ENCODE measurements around the gene TAF7L.
"Not testable (repeated sequence)": the region's sequence is repeated elsewhere in the genome, so short reads cannot be mapped to it uniquely, and the experiment has no call there.

Gene TAF7L, protein sequence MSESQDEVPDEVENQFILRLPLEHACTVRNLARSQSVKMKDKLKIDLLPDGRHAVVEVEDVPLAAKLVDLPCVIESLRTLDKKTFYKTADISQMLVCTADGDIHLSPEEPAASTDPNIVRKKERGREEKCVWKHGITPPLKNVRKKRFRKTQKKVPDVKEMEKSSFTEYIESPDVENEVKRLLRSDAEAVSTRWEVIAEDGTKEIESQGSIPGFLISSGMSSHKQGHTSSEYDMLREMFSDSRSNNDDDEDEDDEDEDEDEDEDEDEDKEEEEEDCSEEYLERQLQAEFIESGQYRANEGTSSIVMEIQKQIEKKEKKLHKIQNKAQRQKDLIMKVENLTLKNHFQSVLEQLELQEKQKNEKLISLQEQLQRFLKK

DNA sequence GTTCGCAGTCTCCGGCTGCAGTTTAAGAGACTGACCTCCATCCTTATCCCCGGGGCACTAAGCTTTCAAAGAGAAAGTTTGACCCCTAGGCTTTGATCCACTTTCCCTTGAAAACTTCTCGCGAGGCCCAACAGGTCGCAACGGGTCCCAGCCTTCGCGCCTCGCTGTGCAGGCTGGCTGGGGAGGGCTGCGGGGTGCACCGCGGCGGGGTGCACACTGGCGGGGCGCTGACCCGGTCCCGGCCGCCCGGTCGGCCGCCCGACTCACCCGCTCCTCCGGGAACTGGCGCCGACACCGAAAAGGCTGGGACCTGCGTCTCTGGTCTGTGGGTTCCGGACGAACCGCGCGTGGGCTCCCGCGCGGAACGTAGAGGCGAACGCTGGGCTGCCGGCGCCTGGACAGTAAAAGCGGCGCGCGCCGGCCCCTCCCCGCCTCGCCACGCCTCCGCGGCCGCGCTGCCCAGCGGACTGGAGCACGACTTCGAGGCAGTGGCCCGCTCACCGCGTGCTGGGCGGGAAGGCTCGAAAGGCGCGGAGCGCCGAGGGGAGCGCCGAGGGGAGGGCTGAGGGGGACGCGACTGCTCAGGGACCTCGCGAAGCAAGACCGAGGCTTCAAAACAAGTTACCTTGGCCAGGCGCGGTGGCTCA is at the start of gene TAF7L:
Gene TAF7L, minus strand, starts transcription at position 378 of the 647 bp plus-strand sequence. CDS start 3,791 bp downstream, outside the sequence.
- no peak for FAIRE-seq

DNA sequence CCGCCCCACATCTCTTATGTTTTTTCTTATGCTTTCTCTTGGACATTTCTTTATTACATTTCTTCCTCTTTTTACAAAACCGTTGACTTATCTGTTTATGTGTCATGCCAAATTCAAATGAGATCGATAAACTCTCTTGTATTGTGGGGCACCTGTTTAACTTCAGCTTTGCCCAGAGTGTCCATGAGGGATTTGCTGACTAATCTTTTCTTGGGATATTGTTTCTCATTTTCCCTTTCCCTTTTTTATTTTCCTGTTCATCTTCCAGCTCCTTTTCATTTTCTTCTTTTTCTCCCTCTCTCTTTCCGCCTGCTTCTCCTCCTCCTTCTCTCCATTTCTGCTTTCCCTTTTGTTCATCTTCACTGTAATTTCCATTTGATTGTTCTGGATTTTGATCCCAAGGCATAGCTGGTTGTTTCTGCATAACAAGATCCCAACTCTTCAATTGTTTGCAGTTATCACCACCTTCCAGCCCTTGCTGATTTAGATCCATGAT is 46.7 kb upstream of the TAF7L start:
- no peak for FAIRE-seq

DNA sequence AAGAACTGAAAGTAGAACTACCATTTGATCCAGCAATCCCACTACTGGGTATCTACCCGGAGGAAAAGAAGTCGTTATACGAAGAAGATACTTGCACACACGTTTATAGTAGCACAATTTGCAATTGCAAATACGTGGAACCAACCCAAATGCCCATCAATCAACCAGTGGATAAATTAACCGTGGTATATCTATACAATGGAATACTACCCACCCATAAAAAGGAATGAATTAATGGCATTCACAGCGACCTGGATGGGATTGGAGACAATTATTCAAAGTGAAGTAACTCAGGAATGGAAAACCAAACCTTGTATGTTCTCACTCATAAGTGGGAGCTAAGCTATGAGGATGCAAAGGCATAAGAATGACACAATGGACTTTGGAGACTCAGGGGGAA is 43.2 kb upstream of the TAF7L start:
- FAIRE-seq: not testable (repeated sequence)

DNA sequence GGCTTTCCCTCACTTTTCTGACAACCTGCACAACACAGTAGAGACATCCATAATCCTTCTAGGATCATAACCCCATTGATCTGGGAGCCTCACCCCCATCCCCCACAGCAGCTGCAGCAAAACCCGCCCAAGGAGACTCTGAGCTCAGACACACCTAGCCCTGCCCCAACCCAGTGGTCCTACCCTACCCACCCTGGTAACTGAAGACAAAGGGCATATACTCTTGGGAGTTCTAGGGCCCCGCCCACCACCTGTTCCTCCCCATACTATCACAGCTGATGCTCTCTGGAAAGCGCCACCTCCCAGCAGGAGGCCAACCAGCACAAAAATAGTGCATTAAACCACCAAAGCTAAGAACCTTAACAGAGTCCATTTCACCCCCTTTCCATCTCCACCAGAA is 35.5 kb upstream of the TAF7L start:
- not testable (repeated sequence) for FAIRE-seq

DNA sequence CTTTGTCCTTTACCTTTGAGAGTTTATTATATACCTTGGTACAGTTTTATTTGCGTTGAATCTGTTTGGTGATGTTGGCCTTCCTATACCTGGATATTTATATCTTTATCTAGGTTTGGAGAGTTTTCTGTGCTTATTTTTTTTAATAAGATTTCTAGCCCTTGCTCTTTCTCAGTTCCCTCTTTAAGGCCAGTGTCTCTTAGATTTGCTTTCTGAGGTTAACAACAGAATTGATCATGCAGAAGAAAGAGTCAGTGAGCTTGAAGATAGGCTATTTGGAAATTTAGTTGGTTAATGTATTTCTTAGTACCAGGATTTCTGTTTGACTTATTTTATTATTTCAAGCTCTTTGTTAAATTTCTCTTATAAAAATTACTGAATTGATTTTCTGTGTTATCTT is 12.7 kb upstream of the TAF7L start:
- FAIRE-seq: no peak

DNA sequence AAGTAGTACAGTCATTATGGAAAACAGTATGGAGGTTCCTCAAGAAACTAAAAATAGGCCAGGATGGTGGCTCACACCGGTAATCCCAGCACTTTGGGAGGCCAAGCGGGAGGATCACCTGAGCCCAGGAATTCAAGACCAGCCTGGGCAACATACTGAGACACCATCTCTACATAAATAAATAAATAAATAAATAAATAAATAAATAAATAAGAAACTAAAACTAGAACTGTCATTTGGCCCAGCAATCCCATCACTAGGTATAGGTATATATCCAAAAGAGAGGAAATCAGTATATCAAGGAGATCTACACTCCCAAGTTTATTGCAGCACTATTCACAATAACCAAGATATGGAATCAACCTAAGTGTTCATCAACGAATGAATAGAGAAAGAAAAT is 4.5 kb upstream of the TAF7L start:
- FAIRE-seq: not testable (repeated sequence)

DNA sequence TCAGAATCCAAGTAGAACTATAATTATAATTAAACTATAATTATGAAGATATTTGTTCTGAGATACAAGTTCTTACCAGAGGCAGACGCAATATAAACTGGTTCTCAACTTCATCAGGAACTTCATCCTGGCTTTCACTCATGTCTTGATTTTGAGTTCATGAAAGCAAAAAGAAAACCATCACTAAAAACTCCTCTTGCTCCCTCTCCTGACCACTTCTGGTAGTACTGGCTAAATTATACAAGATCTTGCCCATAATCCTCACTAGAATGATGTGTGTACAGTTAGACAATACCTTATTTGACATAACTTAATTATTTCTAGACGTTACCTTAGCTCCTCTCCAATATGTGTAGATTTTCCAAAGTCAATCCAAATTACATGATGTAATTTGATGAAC is 3.7 kb downstream of the TAF7L start:
- FAIRE-seq: peak; percentile 96

DNA sequence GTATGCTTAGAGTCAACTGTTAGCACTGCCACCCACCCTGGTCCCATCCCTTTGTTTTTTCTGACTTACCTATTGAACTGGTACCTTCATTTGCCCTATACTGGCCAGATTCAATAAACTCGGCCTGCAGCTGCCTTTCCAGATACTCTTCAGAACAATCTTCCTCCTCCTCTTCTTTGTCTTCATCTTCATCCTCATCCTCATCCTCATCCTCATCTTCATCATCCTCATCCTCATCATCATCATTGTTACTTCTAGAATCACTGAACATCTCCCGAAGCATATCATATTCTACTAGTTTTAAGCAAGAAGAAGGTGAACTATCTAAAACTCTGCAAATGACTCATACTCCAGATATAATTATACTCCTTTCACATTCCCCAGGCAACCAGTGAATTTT is 14.9 kb downstream of the TAF7L start:
- no peak for FAIRE-seq

DNA sequence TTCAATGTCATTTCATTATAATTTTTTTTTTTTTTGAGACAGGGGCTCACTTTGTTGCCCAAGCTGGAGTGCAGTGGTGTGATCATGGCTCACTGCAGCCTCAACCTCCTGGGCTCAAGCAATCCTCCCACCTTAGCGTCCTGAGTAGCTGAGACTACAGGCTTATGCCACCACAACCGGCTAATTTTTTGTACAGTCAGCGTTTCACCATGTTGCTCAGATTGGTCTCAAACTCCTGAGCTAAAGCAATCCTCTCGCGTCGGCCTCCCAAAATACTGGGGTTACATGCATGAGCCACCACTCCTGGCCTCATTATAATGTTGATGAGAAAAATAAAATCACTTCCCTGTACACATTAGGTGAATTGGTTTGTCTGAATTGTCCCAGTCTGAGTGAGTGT is 16.9 kb downstream of the TAF7L start:
- FAIRE-seq: no peak

DNA sequence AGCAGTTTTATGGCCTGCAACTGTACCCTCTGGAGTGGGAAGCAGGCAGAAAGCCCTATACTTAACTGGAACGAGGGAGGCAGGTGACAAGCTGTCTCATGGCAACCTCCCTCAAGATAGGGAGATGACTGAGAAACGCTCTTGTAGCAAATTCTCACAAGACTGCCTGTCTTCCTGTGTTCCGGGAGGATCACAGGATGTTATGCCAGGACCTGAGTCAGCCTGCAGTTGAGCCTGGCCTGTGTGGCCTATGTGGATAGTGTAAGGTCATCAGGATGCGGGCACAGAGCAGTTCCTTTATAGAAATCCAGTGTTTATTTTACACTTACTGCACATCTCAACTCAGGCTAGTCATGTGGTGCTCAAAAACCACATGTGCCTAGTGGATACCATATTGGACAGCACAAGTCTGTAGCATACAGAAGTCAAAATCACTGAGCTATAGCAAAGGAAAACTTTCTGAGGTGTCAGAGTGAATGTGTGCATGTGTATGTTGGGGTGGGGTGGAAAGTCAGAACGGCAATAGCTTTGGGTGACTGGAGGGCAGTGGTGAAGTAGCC is 25.2 kb downstream of the TAF7L start:
- no peak for FAIRE-seq

DNA sequence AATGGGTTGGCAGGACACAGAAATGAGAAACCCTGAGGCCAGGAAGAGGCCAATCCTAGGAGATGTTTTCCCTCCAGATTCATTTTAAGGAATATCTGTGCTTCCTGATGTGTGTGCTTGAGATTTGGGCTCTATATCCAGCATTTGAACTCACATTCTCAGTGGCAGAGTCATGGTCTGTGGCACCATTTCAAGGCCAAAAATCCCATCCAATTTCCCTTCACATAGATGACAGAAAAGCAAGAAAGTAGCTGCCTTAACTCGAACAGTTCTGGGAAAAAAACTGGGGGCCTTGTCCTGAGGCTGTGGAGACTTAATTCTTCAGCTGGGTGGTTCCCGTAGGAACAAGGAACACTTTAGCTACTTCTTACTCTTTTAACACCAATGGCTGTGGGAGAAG is 27.4 kb downstream of the TAF7L start:
- FAIRE-seq: no peak

DNA sequence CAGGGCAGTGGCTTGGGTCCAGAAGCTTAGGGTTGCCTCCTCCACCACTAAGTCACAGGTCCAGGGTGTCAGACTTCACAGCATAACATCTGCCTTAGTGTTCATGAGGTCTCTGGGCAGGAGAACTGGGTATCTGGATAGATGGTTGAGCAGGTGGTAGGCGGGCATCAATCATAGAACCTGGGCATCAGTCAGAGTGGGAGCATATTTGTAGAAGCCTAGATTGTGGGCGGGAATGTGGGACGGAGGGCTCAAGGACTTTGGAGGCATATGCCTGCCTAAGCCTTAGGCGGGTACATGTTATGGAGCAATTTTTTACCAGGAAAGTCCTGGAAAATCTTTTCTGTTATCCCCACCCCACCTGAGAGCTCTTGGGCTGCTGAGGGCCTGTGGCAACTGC is 28.5 kb downstream of the TAF7L start:
- FAIRE-seq: no peak

DNA sequence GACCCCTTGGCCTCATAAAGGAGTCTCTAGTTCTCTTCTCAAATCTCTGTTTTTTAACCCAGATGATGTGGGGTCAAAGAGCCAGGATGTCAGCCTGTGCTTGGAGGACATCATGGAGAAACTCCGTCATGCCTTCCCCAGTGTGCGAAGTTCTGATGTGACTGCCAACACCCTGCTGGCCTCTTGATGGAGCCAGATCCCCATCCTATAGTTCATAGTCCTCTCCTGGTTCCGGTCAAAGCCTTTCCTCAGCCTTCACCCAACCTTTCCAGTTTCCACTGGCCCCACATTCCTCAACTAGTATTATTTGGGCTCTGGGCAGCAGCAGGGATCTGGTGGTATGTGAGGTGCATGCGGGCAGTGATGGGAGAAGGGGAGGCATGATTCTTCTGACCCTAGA is 30.7 kb downstream of the TAF7L start:
- no peak for FAIRE-seq

DNA sequence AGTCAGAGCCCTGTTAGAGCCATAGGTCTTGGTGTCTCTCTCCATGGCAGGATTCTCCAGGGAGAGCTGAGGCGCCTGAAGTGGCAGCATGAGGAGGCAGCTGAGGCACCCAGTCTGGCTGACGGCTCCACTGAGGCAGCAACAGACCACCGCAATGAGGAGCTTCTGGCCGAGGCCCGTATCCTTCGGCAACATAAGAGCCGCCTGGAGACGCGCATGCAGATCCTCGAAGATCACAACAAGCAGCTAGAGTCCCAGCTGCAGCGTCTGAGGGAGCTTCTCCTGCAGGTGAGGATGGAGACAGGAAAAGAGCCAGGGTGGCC is 32.9 kb downstream of the TAF7L start:
- no peak for FAIRE-seq

DNA sequence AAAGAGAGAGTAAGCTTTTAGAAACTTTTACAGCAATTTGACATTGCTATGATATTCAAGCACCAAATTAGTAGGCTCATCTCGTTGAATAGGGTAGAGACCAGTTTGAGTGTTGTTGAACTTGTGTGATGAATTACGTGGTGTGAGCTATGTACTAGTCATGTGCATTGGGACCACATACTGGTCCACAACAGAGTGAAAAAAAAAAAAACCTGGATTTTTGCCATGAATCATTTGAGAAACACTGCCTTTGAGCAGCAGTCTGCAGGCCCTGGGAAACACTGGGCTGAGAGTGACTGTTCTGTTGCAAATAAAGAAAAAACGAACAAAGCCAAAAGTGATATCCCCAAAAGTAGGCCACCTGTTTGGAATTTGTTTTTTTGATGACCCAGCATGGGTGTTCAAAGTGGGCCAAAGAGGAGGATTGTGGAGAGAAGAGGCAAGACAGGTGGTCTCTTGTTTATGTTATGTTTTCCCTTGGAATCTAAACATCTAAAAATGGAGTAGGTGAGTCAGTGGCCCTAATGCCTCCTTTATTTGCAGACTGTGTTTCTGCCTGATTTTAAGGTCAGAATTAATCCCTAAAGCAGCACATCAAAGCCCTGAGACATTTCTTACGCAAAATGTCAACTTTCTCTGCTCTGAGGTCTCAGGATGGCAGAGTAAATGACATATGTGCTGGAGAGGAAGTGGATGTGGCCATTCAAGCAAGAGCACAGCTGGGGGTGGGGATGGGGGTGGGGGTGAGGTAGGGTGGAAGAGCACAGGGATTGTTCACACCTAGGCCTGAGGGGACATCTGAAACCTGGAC is 33.5 kb downstream of the TAF7L start:
- no peak for FAIRE-seq

DNA sequence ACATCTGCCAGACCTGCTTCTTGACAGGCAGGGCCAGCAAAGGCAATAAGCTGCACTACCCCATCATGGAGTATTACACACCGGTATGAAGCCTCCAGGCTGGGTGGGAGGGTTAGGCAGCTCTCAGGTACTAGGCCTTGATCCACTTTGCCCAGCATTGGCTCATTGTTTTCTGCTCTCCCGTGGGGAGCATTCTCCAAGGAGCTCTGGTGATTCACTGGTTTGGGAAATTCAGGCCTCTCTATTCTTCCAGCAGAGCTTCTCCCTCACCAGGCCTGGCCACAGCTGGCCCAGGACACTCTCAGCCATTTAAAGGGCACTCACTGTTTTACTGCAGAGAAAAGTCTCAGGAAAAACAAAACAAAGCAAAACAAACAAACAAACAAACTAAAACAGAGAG is 38.5 kb downstream of the TAF7L start:
- FAIRE-seq: no peak

DNA sequence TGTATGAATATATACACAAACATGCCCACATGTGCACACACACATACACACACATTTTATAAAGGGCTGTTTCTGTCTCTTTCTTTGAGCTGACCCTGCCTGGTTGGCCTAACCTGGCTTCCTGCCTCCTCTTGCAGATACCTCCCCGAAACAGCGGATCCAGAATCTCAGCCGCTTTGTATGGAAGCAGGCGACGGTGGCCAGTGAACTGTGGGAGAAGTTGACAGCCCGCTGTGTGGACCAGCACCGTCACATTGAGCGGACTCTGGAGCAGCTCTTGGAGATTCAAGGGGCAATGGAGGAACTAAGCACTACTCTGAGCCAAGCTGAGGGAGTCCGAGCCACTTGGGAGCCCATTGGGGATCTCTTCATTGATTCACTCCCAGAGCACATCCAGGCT is 49.6 kb downstream of the TAF7L start:
- no peak for FAIRE-seq

DNA sequence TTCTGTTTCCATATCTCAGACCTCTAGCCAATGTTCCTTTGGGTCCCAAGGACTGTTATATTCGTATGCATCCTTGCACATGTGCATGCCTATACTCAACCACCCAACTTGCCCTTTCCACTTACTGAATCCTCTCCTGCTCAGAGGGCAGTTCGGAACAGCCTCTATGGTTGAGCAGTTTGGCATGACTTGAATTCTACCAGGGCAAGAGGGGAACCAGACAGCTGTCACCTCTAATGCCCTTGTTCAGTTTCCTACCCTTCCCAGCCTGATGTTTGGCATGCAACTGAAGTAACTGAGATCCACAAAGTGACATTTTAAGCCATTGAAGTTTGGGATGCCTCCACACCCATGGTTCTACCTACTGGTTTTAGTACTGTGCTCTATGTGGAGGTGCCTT is 54.1 kb downstream of the TAF7L start:
- no peak for FAIRE-seq

DNA sequence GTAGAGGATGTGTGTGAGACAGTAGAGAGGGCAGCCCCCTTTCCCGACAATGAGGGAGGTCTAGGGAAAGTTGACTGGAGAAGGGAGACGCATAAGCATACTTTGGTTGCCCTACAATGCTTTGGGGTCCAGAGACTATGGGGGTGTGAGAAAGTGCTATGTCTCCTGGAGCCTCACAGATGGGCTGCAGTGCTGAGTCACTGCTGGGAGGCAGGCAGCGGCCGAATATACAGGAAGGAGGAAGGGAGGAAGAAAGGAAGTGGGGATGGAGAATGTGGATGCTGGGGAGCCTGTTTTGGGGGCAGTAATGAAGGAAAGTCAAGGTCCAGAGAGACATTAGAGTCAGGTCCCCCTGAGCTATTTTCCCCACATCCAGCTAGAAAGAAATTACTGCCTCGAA is 58.8 kb downstream of the TAF7L start:
- FAIRE-seq: no peak

DNA sequence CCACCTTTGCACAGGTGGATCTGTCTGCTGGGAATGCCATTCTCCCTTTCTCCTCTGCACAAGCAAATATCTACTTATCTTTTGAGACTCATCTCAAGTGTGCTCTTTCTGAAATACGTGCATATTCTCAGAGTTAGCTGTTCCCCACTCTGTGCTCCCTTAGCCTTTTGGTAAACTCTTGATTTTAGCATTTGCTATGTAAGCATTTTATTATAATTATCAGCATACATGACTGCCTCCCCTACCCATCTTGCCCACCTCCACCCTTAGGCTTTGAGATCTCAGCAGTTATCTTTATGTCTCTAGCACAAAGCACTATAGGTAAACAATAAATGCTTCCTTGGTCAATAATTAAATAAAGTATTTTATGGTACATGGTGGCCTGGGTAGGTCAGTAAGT is 60.1 kb downstream of the TAF7L start:
- FAIRE-seq: no peak

DNA sequence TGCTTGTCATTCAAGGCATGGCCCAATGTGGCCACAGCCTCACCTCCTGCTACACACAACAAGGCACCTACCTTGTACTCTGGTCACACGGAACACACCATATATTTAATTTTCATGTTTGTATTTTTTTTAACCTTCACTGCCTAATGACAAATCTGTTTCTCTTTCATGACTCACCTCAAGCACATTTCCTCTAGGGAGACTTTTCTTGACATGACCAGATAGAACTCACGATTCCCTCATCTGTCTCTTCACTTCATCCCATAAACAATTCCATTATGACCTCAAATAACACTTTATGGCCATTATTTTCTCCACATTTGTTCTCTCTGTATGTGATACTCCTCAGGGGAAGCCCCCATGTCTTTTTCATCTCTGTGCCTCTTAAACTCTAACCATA is 60.5 kb downstream of the TAF7L start:
- no peak for FAIRE-seq

DNA sequence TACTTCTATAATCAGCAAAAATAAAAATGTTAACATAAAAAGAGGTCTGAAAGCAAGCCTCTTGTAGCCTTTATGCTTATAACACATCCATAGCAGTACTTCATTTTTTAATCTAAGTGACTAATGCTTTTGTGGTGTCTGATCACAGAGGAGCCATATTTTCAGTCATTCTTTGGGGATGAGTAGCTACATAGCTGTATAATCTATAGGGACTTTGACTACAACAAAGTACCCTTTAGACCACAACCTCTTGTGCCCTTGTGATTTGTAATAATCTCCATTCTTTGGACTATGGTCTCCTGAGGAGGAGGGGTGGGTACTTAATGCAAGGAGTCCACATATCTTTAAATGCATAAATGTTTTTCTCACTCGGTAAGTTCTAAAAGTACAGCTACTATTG is 62.0 kb downstream of the TAF7L start:
- no peak for FAIRE-seq

DNA sequence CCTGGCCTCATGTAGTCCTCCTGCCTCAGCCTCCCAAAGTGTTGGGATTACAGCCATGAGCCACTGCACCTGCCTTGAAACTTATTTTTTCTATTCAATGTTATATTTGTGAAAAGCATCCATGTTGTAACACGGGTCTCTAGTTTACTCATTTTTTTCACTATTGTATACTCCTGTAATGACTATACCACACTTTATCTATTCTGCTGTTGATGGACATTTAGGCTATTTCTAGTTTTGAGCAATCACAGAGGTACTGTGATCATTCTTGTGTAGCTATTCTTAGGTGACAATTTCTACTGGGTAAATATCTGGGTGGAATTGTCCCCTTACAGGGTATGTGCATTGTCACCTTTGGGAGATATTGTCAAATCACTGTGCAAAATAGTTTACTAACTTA is 67.9 kb downstream of the TAF7L start:
- no peak for FAIRE-seq
